Endothelial cell of umbilical vein (primary cell): ENCODE results near the gene KCTD2. TPM values are rescaled to one million over a fixed set of nuclear protein-coding genes. Genes with fewer than 3 reads are reported as not detected.
"Not testable (repeated sequence)": the region's sequence is repeated elsewhere in the genome, so short reads cannot be mapped to it uniquely, and the experiment has no call there.

ENCODE experiments used
- BruUV-seq: library from RNA; stranded (reverse); fragments of 400-500 nt; replicated peaks from 2 replicates; lab custom pipeline; 2021; lab: Mats Ljungman, UMichigan
- CTCF ChIA-PET: fragments of 300-600, 350-600 bp; sonication (Branson Sonifier 250); formaldehyde crosslinking; loops from one replicate; lab custom pipeline; 2021; ENCODE audit warnings: antibody characterized with exemption, inconsistent platforms; lab: Charles Lee
- POLR2A ChIA-PET: fragments of 300-600, 350-600 bp; sonication (Branson Sonifier 250); formaldehyde crosslinking; loops from one replicate; lab custom pipeline; 2021; ENCODE audit warnings: antibody characterized with exemption, inconsistent platforms; lab: Charles Lee
- DNase-seq: peaks from one replicate; pipeline ENCODE4 v3.0.0-alpha.2; 2011; ENCODE audit warnings: low read depth, low spot score
- FAIRE-seq: peaks from 2 replicates; lab custom pipeline; 2011; peaks lifted over from hg19 to GRCh38; lab: Jason Lieb, UNC
- H2AFZ ChIP-seq: 2 replicates; pipeline ENCODE4 v1.6.0; 2012; ENCODE audit warnings: low read depth, low read length, control low read depth, inconsistent platforms
- H3K27ac ChIP-seq: 2 replicates; pipeline ENCODE4 v1.5.1; 2011; ENCODE audit warnings: low read depth, mild to moderate bottlenecking, control low read depth, low read length, moderate library complexity; ENCODE audit not compliant: insufficient read depth
- H3K27me3 ChIP-seq, 2 experiments: 2 replicates each; pipeline versions ENCODE4 v1.6.0 to v1.6.1; 2011; ENCODE audit warnings: low read length in 2 of 2, mixed read lengths in 1 of 2; ENCODE audit not compliant: control insufficient read depth in 2 of 2, insufficient read depth in 2 of 2
- H3K36me3 ChIP-seq, 2 experiments: 2 replicates in 1 of 2; 3 replicates in 1 of 2; pipeline ENCODE4 v1.5.1; 2011; ENCODE audit warnings: low read length in 2 of 2, mild to moderate bottlenecking in 1 of 2, moderate library complexity in 1 of 2; ENCODE audit not compliant: control insufficient read depth in 2 of 2, insufficient read depth in 2 of 2; ENCODE audit errors: extremely low read depth in 1 of 2
- H3K4me1 ChIP-seq: 3 replicates; pipeline ENCODE4 v1.5.1; 2011; ENCODE audit warnings: mild to moderate bottlenecking, low read length; ENCODE audit not compliant: control insufficient read depth, insufficient read depth; ENCODE audit errors: extremely low read depth
- H3K4me2 ChIP-seq: 2 replicates; pipeline ENCODE4 v1.6.1; 2011; ENCODE audit warnings: low read length, control low read depth, mixed read lengths; ENCODE audit not compliant: insufficient read depth
- H3K4me3 ChIP-seq, 3 experiments: fragments of 200-600 bp in 1 of 3; sonication (generic), shearing (Covaris generic) in 1 of 3; replicated peaks in 1 of 3; 2 replicates each; pipeline ENCODE4 v1.5.1; 2011 to 2016; ENCODE audit warnings: control low read depth in 3 of 3, low read length in 3 of 3, mild to moderate bottlenecking in 2 of 3, inconsistent platforms in 1 of 3, low read depth in 1 of 3, moderate library complexity in 1 of 3; ENCODE audit not compliant: insufficient read depth in 1 of 3
- H3K79me2 ChIP-seq: 2 replicates; pipeline ENCODE4 v1.6.0; 2012; ENCODE audit warnings: low read length, inconsistent platforms; ENCODE audit not compliant: control insufficient read depth, insufficient read depth
- H3K9ac ChIP-seq: replicated peaks from 2 replicates; pipeline ENCODE3; 2011; ENCODE audit warnings: low read length, control low read depth; ENCODE audit not compliant: insufficient read depth; ENCODE audit errors: extremely low read depth
- H3K9me1 ChIP-seq: replicated peaks from 3 replicates; pipeline ENCODE4 v1.6.0; 2011; ENCODE audit warnings: mild to moderate bottlenecking, low read length; ENCODE audit not compliant: control insufficient read depth, insufficient read depth; ENCODE audit errors: extremely low read depth
- H3K9me3 ChIP-seq: replicated peaks from 2 replicates; pipeline ENCODE4 v1.5.1; 2012; ENCODE audit warnings: low read length, inconsistent platforms; ENCODE audit not compliant: control insufficient read depth, insufficient read depth
- H4K20me1 ChIP-seq: replicated peaks from 2 replicates; pipeline ENCODE3; 2011; ENCODE audit warnings: mild to moderate bottlenecking, low read length; ENCODE audit not compliant: control insufficient read depth, insufficient read depth; ENCODE audit errors: extremely low read depth
- CTCF ChIP-seq, 2 donors: IDR thresholded peaks; 1 replicate in 1 of 2; 2 replicates in 1 of 2; pipeline ENCODE4 v1.5.1; 2011; ENCODE audit warnings: low read length in 2 of 2, mild to moderate bottlenecking in 2 of 2, moderate library complexity in 2 of 2, control low read depth in 1 of 2, inconsistent platforms in 1 of 2, low read depth in 1 of 2; ENCODE audit not compliant: insufficient read depth in 1 of 2; ENCODE audit errors: extremely low read depth in 1 of 2
- MAX ChIP-seq: IDR thresholded peaks from 2 replicates; pipeline ENCODE4 v1.6.1; 2011; ENCODE audit not compliant: insufficient read depth, insufficient read length
- POLR2AphosphoS5 ChIP-seq: IDR thresholded peaks from 2 replicates; pipeline ENCODE4 v1.6.1; 2012; ENCODE audit warnings: low read depth, mild to moderate bottlenecking, control low read depth, low read length, moderate library complexity; ENCODE audit not compliant: insufficient read depth
- dilution Hi-C: fragments of 300-500 bp; cut with MboI; formaldehyde crosslinking; loops from one replicate; pipeline ENCODE4 v1.15.0; 2019; ENCODE audit warnings: low sequenced_read_pairs; ENCODE audit not compliant: extremely low pct_ligation_motif_present
- intact Hi-C: fragments of 100-400 bp; cut with micrococcal nuclease; formaldehyde crosslinking; loops from one replicate; pipeline ENCODE4 v1.10.0; 2022
- polyA plus RNA-seq, 4 experiments: library from polyadenylated mRNA; depleted of rRNA in 3 of 4; stranded (reverse) in 3 of 4; unstranded in 1 of 4; fragments of >200 nt; gene quantifications; 2 replicates each; pipeline versions ENCODE4 v1.2.1 to v1.2.3, GENCODE V29; 2011 to 2012; ENCODE audit warnings: missing spikeins in 1 of 4
- total RNA-seq: library from RNA; stranded (reverse); gene quantifications from 2 replicates; pipeline ENCODE4 v1.2.3, GENCODE V29; 2021

The KCTD2 gene
- total and polyA plus RNA-seq, 2 donors (not counting 3 experiments of a cell fraction or from before 2014, with no cell fraction given): 23.2 to 24.8 TPM

DNA sequence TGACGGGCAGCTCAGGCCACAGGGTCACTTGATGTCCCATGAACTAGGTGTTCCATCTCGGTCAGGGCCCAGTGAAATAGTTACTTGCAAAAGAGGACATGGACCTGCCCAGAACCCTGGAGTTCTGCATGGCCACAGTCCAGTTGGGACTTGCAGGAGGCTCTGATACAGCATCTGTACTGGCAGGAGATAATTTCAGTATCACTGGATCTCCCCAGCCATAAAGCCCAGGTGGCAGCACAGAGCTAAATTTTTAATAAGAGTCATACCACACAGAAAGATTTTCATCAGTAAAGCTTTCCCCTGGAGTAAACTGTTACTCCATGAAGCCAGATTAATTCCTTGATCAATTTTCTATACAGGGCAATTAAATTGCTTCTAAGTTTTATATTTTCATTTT lies 22.8 kb downstream of the KCTD2 start:
- H3K36me3 ChIP-seq: peaks cover 0 to under 1% of the 10 kb centered on the region in 2 experiments
- H3K4me1 ChIP-seq: peaks cover 6% of the 10 kb centered on the region
- FAIRE-seq (peak; percentile 60), DNase-seq (peak; percentile 45)
- intact Hi-C loops: no loop called here
- H3K9ac ChIP-seq: no peak overlapping the region
- ChIA-PET POLR2A (interaction anchor here (1.2 kb wide), 1 partner anchor 132 kb away, joined by 3 read pairs; no protein-coding TSS in a partner anchor), CTCF (interaction anchor here (0.8 to 3.9 kb wide), 23 partner anchors 9 to 201 kb away, joined by 3 to 74 read pairs (median 5); partner anchors contain the start of genes ARMC7, MIF4GD and SLC16A5)
- no peaks in the 10 kb centered on the region for H4K20me1 ChIP-seq
- TF ChIP-seq POLR2AphosphoS5 (no peak), CTCF (IDR thresholded peaks at IDR 0.05; ENCODE audit: extremely low read depth in 1 of 2, insufficient read depth in 1 of 2, low read depth in 1 of 2, low read length in 2 of 2) (peak in 1 of 2 donors; percentile 23), MAX (no peak)
- no peak overlapping the region for H3K4me3 ChIP-seq
- H2AFZ ChIP-seq: no peak overlapping the region
- no peak overlapping the region for H3K27ac ChIP-seq
- H3K79me2 ChIP-seq: no peaks in the 10 kb centered on the region
- dilution Hi-C loops: no loop called here
- no peaks in the 10 kb centered on the region for H3K27me3 ChIP-seq
- no peaks in the 10 kb centered on the region for H3K9me1 ChIP-seq
- BruUV-seq: no TSS peak
- H3K9me3 ChIP-seq: no peaks in the 10 kb centered on the region
- no peak overlapping the region for H3K4me2 ChIP-seq

DNA sequence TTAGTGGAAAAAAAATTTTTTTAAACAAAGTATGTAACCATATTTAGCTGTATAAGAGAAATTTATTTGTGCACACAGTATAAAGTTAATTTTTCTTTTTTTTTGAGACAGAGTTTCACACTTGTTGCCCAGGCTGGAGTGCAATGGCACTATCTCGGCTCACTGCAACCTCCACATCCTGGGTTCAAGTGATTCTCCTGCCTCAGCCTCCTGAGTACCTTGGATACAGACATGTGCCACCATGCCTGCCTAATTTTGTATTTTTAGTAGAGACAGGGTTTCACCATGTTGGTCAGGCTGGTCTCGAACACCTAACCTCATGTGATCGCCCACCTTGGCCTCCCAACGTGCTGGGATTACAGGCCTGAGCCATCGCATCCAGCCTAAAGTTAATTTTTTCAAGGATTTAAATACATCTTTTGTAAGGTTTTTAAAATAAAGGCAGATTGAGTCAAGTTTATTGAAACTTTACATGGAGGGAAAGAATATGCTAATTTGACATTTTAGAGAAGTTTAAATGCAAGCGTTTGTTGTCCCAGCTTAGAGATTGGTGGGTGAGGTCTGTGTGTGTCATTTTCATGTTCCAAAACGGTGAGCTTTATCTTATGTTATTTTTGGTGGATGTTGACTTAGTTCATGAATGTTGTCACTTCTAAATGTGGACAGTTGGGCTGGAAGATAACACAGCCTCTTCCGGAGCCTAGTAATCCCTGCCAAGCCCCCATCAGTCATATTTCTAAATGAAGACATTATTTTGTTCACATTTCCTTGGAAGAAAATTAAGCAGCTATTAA lies 24.6 kb downstream of the KCTD2 start:
- H3K9me1 ChIP-seq, dilution Hi-C loops, H3K36me3 ChIP-seq, H3K9ac ChIP-seq, POLR2A ChIA-PET, H3K4me3 ChIP-seq, H3K4me1 ChIP-seq, H3K27ac ChIP-seq, H3K9me3 ChIP-seq, BruUV-seq, H4K20me1 ChIP-seq, H2AFZ ChIP-seq, FAIRE-seq, H3K79me2 ChIP-seq, H3K4me2 ChIP-seq, DNase-seq, H3K27me3 ChIP-seq, intact Hi-C loops: not testable (repeated sequence)
- CTCF ChIA-PET: interaction anchor here (0.8 to 3.3 kb wide), 5 partner anchors 11 to 104 kb away, joined by 3 to 74 read pairs (median 13); no protein-coding TSS in a partner anchor

GRCh38 chr17:75072909-75073308 lies 25.9 kb downstream of the KCTD2 start:
- DNase-seq, H3K9me1 ChIP-seq, H3K36me3 ChIP-seq, H3K4me1 ChIP-seq, H3K9ac ChIP-seq, H3K9me3 ChIP-seq, dilution Hi-C loops, H2AFZ ChIP-seq, H3K4me3 ChIP-seq, H3K79me2 ChIP-seq, FAIRE-seq, H3K27ac ChIP-seq, BruUV-seq, H4K20me1 ChIP-seq, POLR2A ChIA-PET, H3K4me2 ChIP-seq, intact Hi-C loops, H3K27me3 ChIP-seq: not testable (repeated sequence)
- CTCF ChIA-PET: interaction anchor here (0.9 to 3.0 kb wide), 5 partner anchors 12 to 167 kb away, joined by 3 to 13 read pairs (median 3); no protein-coding TSS in a partner anchor
